GM10266 (cell line): ENCODE data around the gene NT5C2.

Experiments
- DNase-seq: peaks from one replicate; pipeline ENCODE4 v3.0.0; 2012; ENCODE audit errors: extremely low spot score
- TF ChIP-seq, protein P1 (sequence below): IDR thresholded peaks from 2 replicates; pipeline ENCODE4 v1.5.1; 2012; ENCODE audit warnings: mild to moderate bottlenecking, low read depth; ENCODE audit not compliant: control insufficient read depth, insufficient read depth; ENCODE audit errors: missing control alignments

The NT5C2 gene

DNA sequence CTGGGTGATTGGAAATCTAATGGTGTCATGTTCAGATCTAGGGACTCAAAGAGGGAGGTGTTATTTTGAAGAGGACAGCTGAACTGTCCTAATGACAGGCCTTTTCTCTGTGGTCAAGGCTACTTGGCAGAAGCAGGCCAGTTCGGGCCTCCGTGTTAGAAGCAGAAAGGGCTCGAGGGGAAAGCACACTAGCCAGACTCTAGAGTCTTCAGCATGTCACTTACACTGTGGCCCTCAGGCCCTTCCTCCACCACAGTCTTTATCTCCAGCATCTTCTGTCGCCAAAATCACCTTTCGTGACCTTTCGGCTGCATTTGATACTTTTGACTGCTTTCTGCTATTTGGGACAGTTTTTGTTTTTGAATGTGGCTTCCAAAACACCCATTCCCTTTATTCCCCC, 151.7 kb downstream of the NT5C2 start:
- TF ChIP-seq, protein P1, sequence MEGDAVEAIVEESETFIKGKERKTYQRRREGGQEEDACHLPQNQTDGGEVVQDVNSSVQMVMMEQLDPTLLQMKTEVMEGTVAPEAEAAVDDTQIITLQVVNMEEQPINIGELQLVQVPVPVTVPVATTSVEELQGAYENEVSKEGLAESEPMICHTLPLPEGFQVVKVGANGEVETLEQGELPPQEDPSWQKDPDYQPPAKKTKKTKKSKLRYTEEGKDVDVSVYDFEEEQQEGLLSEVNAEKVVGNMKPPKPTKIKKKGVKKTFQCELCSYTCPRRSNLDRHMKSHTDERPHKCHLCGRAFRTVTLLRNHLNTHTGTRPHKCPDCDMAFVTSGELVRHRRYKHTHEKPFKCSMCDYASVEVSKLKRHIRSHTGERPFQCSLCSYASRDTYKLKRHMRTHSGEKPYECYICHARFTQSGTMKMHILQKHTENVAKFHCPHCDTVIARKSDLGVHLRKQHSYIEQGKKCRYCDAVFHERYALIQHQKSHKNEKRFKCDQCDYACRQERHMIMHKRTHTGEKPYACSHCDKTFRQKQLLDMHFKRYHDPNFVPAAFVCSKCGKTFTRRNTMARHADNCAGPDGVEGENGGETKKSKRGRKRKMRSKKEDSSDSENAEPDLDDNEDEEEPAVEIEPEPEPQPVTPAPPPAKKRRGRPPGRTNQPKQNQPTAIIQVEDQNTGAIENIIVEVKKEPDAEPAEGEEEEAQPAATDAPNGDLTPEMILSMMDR = no peak
- no peak for DNase-seq

DNA sequence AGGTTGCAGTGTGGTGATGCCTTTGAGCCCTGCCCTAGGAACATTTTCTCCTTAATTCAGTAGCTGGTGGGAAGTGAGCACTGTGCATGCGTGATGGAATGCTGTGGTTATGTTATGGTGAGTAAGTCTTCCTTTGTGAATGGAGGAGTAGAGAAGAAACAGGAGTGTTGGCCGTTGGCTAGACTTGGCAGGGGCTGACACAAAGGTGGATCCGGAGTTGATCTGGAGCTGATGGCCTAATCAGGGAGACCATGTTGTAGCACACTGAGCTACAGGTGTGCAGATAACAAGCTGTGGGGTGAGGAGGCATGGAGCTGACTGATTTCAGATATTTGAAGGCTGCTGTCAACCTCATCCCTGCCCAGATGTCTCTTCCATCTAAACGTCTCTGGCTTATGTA, 152.7 kb downstream of the NT5C2 start:
- DNase-seq = no peak
- TF ChIP-seq, protein P1 = no peak

DNA sequence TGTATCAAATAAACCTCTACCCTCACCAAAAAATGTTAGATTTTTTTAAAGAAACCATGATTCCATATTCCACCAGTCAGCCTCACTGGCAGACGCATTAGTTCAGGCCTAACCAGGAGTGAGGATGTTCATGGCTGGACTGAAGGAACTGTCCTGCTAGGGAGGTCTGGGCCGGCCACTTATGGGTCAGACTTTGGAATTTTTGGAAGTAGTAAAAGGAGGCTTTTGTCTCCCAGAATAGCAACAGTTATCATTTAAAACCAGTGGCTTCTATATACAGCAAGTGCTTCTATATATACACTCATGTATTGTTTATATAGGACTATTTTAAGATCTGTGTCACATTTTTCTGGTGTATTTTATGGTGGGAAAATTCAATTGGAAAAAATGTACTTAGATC, 154.5 kb downstream of the NT5C2 start:
- TF ChIP-seq, protein P1 = no peak
- no peak for DNase-seq
